ENCODE data around the gene CFAP300.
A peak's percentile ranks its signal among the peaks of the same experiment; 100 is the strongest.

The CFAP300 gene

DNA sequence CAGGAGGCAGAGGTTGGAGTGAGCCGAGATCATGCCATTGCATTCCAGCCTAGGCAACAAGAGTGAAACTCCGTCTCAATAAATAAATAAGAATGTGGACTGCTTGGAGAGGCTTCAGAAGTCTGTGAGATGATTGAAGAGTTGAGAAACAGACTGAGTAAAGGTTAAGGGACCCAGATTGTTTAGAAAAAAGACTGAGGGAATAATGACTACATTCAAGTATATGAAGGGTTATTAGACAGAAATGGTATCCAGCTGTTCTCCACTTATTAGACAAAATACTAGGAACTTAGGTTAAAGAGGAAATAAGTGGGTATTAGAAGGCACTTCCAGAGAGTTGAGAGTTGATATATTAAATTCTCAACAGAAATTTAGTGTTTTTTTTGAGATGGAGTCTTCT, 52.5 kb downstream of the CFAP300 start:
- no peak for TF ChIP-seq CTCF (conservative IDR thresholded peaks at IDR 0.05; ENCODE audit: low read depth, low read length)
- no peak overlapping the region for H3K4me3 ChIP-seq (ENCODE audit: low read depth, low read length)
- no peak for DNase-seq (ENCODE audit: low read depth)

GRCh38 chr11:102108734-102109440, 61.6 kb downstream of the CFAP300 start:
- no peak for DNase-seq (ENCODE audit: low read depth)
- H3K4me3 ChIP-seq (ENCODE audit: low read depth, low read length): no peak overlapping the region
- no peak for TF ChIP-seq CTCF (conservative IDR thresholded peaks at IDR 0.05; ENCODE audit: low read depth, low read length)

DNA sequence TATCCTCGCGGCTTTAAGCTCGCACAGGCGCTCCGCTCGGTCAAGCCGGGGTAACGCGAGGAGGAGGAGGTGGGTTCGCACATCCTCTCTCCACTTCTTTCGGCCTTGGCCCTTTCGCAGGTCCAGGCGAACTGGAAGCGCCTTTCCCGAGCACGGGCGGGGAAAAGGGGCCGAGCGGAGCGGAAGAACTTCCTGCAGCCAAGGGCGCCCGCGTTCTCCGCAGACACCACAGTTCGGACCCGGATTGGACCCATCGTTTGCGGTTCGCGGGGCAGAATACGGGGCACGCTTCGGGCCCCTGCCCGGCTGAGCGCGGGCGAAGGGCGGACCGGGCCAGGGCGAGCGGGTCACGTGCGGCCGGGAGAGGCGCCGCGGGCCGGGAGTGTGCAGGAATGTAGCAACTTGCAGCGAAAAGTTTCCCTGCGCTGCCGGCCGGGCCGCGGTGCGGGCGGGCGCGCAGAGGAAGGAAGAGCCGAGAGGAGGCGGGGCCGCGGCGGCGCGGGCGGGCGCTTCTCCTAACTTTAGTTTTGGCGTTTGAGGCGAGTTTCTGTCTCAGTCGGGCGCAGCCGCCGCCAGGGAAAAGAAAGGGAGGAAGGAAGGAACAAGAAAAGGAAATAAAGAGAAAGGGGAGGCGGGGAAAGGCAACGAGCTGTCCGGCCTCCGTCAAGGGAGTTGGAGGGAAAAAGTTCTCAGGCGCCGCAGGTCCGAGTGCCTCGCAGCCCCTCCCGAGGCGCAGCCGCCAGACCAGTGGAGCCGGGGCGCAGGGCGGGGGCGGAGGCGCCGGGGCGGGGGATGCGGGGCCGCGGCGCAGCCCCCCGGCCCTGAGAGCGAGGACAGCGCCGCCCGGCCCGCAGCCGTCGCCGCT, 62.9 kb downstream of the CFAP300 start, which contains the start of gene YAP1:
TSS of gene YAP1 (plus strand) at position 552 of the 865 bp plus-strand sequence. CDS start 402 bp downstream, outside the sequence.
- TF ChIP-seq CTCF (conservative IDR thresholded peaks at IDR 0.05; ENCODE audit: low read depth, low read length): no peak
- peak; percentile 95 for DNase-seq (ENCODE audit: low read depth)
- peak within 1 kb of the TSS; percentile 87 for H3K4me3 ChIP-seq (ENCODE audit: low read depth, low read length)

DNA sequence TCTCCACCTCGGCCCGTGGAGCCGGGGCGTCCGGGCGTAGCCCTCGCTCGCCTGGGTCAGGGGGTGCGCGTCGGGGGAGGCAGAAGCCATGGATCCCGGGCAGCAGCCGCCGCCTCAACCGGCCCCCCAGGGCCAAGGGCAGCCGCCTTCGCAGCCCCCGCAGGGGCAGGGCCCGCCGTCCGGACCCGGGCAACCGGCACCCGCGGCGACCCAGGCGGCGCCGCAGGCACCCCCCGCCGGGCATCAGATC, 63.4 kb downstream of the CFAP300 start:
- TF ChIP-seq CTCF (conservative IDR thresholded peaks at IDR 0.05; ENCODE audit: low read depth, low read length): no peak
- peak overlapping the region; percentile 87 for H3K4me3 ChIP-seq (ENCODE audit: low read depth, low read length)
- DNase-seq (ENCODE audit: low read depth): no peak

DNA sequence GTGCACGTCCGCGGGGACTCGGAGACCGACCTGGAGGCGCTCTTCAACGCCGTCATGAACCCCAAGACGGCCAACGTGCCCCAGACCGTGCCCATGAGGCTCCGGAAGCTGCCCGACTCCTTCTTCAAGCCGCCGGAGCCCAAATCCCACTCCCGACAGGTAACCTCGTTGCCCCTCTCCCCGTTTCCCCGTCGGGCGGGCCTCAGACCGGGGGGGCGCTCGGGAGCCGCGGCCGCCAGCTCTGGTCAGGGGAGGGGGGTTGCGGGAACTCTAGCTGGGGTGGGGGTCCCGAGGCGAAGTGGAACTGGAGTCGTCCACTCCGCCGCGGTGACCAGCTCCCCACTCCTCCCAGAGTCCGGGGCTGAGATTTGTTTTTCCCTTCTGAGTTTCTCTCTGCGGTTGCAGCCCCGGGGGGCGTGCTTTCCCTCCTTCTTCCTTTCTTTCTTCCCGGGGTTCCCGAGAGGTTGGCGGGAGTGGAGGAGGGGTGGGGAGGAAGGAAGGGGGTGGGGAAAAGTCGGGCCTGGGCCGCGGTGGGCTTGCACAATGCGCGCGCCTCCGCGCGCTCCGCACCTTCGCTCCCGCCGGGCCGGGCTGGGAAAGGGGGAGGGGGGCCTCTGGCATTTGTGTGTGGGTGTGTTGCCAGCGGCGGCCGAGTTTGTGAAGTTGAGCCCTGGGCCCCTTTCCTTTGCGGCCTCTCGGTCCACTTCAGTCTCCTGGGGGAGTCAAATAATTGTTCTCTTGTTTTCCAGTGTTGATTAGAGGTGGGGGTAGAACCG, 64.0 kb downstream of the CFAP300 start:
- DNase-seq (ENCODE audit: low read depth): peak; percentile 92
- H3K4me3 ChIP-seq (ENCODE audit: low read depth, low read length): peak overlapping the region; percentile 87
- TF ChIP-seq CTCF (conservative IDR thresholded peaks at IDR 0.05; ENCODE audit: low read depth, low read length): no peak

DNA sequence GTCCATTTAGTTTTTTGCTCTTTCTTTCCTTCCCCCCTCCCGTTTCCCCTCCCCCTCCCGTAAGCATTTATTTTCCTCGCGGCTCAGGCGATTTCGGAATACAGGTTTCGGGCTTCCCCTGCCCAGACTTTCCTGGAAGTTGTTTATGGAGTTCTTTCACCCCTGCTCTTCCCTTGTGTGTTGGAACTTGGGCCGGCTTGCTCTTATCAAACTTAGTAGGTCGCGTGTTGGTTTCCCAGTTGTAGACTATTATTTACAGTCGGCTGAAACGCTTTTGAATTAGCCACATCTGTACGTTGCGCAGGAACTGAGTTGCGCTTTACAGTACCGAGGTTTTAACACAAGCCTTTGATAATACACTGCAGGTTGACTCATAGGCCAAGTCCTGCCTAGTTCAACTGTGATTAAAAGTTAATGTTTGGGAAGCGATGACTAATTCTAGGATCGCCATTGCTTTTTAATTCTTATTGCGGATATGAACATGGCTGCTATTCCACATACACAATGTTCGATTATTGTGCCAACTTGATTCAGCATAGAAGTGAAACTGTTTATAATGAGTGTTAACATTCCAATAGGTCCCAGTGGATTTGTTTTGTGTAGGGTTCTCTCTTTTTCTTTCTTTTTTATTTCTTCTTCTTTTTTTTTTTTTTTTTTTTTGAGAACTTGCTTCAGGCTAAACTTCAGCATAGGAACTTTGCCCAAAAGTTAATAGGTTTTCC, 64.7 kb downstream of the CFAP300 start:
- DNase-seq (ENCODE audit: low read depth): peak; percentile 79
- peak overlapping the region; percentile 87 for H3K4me3 ChIP-seq (ENCODE audit: low read depth, low read length)

More for the DNA sequence above, 64.7 kb downstream of the CFAP300 start:
- no peak for TF ChIP-seq CTCF (conservative IDR thresholded peaks at IDR 0.05; ENCODE audit: low read depth, low read length)
